Measurements from ENCODE around the gene FRMPD2.
"Not testable (repeated sequence)": the region's sequence is repeated elsewhere in the genome, so short reads cannot be mapped to it uniquely, and the experiment has no call there.

FRMPD2 gene

DNA sequence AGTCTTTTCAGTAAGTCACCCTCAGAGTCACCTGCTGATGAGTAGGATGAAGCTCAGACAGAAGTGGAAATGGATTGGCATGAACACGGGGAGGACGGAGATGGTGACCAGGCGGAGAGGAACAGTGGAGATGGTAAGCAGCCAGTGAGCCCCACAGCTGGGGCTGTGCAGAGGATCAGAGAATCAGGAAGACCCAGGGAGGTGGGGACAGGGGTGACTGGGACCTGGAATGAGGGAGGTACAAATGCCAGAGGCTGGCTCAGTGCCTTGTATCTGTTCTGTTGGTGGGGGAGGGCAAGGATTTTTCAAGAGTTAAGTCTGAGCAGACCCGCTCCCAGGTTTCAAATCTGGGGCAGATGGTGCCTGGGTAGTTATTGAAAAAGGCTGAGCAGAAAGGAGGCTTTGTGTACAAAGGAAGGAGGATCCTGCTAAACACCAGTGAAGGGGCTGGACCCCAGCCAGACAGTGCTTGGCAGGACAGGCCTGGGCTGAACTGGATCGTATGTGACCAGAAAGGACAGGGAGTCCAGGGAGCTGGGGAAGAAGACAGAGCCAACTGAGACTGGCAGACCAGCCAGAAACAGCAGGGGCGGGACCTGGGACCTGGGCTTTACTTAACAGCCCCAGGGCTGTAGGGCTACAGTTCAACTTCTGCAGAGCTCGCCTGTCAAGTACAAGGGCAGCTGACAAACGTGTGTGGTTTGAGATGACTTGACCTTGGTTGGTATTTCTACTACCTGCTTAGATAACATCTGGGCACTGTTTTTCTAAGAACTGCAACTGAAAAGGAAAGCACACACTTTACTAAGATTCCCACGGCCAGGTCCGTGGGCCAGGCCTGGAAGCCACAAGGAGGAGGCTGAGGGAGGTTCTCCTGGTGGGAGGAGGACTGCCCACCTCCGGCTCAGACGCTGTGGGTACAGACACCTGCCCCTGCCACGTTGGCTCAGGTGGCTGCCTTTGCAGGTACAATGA, 13.2 kb upstream of the FRMPD2 start:
- DNase-seq: no peak

DNA sequence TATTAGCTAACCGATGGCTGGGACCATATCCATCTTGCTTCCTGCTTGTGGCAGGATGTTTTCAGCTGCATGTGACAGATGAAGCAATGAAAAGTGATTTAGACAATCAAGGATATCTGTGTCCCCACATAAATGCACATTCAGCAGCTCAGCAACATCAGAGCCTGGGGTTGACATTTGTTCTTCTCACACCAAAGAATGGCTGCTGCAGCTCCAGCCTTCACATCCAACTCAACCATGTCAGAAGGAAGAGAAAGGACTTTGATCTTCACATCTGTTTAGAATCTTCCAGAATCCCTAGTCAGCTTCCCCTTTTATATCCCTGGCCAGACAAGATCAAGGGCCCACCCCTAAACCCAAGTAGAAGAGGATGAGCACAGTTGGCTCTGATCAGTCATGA, 11.9 kb upstream of the FRMPD2 start:
- DNase-seq: no peak

- no peak for DNase-seq
Observed at GRCh38 chr10:48285710-48286109, 11.2 kb upstream of the FRMPD2 start.

DNA sequence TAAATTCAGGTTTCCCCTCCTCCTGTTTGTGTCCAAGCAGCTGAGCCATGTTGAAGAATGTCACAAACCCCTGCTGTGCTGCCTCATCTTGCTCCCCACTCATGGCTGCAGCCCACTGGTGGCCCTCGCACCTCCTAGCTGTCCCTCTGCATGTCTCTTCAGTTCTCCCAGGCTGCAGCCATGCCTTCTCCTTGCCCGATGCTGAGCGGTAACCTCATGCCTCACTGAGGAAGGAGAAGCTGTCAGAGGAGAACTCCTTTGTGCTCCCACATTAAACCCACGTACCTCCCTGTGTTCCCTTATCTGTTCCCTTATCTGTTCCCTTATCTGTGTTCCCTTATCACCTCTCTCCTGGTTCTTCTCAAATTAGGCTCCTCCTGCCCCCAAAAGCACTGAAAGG, 10.3 kb upstream of the FRMPD2 start:
- no peak for DNase-seq

GRCh38 chr10:48284002-48284546, 9.6 kb upstream of the FRMPD2 start:
- DNase-seq: no peak

DNA sequence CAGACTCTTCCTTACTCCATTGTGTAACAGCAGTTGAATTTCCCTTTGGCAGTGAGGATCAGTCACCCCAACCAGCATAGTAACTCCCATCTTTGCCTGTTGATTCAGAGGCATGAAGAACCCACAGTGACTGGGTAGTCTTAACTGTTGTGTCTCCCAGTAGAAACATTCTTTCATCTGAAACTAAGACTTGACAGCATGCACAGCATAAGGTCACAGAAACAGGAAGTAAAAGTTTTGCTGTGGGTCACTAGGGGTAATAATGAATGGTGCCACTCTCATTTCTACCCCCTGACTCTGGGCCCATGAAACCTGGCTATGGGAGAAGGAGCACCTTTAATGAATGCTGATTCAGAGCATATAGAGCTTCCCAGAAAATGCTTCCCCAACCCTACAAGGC, 8.3 kb upstream of the FRMPD2 start:
- no peak for DNase-seq

DNA sequence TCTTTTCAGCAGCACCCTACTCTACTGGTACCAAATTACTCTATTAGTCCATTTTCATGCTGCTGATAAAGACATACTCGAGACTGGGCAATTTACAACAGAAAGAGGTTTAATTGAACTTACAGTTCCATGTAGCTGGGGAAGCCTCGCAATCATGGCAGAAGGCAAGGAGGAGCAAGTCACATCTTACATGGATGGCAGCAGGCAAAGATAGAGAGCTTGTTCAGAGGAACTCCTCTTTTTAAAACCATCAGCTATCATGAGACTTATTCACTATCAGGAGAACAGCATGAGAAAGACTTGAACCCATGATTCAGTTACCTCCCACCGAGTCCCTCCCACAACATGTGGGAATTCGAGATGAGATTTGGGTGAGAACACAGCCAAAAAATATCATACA, 7.2 kb upstream of the FRMPD2 start:
- not testable (repeated sequence) for DNase-seq

- DNase-seq: no peak
Observed at GRCh38 chr10:48279081-48279751, 4.7 kb upstream of the FRMPD2 start.

DNA sequence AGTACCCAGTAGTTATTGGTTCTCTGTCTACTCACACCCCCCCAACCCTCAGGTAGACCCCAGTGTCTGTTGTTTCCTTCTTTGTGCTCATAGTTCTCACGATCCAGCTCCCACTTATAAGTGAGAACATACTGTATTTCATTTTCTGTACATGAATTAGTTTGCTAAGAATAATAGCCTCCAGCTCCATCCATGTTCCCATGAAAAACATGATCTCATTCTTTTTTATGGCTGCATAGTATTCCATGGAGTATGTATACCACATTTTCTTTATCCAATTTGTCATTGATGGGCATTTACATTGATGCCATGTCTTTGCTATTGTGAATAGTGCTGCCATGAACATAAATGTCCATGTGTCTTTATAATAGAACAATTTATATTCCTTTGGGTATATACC, 2.6 kb upstream of the FRMPD2 start:
- no peak for DNase-seq

- DNase-seq: no peak
Observed at GRCh38 chr10:48273741-48274140, 755 bp downstream of the FRMPD2 start.

GRCh38 chr10:48272682-48273081, 1.8 kb downstream of the FRMPD2 start:
- no peak for DNase-seq

DNA sequence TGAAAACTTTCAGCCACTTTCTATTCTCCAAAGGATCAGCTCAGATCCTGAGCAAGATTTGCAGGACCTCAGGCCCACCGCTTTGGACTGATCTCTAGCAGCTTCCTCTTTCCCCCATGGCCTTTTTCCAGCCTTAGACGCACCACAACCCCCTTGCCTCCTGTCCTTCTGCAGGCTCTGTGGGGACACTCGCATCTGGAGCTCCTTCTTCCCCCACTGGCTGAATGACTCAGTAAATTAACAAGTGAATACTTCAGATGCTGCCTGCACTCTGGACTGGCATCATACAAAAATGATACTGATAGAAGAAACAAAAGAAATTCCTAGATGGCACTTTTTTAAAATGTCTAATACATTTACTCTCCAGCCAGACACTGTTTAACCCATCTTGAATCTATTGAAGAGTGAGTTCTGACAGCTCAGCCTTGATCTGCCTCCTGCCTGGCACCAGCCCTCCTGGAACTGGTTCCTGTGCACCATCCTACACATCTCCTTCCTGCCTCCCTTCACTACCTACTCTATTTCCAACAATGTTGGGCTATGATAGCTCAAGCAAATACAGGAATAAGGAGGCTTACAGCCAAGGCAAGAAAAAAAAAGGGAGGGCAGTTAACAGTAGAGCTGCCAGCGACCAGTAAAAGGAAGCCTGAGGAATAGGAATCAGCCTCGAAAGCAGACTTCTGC, 3.3 kb downstream of the FRMPD2 start:
- DNase-seq: no peak

DNA sequence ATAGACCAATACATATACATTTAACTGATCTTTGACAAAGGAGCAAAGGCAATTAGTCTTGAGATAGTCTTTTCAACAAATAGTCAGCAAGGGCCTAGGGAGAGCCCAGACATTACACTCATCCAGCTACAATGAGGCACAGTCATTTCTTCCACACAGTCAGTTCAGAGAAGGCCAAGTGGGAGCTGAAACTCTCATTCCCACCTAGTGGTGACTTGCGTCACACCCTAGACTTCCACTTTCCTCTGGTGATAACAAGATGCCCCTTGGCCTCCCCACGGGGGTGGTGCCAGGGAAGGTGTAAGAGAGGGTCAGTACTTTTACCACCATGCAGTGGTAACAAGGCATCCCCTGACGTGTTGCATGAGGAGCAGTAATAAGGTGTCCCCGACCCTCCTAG, 8.0 kb downstream of the FRMPD2 start:
- no peak for DNase-seq

GRCh38 chr10:48258105-48258504, 16.4 kb downstream of the FRMPD2 start:
- no peak for DNase-seq

DNA sequence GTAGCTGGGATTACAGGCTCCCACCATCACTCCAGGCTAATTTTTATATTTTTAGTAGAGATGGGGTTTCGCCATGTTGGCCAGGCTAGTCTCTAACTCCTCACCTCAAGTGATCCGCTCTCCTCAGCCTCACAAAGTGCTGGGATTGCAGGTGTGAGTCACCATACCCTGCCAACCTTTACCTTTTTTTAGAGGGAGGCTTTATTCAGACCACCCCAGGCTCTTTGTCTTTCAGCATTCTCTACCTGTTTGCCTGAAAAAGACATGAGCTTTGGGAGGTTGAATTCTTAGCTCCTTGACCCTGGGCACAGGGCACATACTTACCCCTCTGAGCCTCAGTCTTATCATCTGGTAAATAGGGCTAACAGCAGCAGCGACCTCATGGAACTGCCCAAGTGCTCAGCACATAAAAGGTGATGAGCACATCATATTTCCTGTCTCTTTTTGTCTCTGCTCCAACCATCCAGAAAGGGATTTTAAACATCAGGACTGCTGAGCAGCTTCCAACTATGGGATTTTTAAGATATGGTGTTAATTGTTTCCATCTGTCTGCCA, 17.0 kb downstream of the FRMPD2 start:
- no peak for DNase-seq

- DNase-seq: no peak
Observed at GRCh38 chr10:48255722-48256121, 18.8 kb downstream of the FRMPD2 start.

DNA sequence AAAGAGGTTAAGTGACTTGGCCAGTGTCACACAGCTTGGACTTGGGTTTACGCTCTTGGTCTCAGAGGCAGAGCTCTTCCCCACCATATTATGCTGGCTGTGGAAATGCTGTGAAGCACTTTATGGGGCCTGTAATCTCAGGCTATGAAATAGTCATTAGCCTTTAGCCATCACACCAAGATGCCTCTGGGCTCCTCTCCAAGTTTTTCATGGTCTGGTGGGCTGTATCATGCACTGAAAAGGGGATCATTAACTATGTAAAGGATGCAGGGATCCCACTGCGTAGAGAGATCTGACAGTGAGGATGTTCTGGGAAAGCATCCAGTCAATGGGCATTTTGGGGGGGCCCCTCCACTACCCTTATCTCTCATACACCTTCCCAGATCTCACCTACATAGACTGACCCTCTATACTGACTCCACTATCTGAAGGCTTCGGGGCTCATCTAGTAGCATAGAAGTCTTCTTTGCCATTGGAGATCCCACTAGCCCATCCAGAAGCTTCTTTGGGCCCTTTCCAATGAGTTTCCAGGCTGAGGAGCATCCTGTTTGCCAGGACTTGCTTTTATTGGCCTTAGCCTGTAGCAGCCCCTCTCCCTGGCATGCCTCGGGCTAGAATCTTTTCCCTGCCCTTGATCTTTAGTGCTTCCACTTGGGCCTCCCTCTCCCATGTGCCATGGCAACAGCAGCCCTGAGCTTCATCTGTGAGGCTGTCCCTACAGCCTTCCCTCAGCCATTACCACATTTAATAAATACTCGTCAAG, 19.6 kb downstream of the FRMPD2 start:
- DNase-seq: no peak

DNA sequence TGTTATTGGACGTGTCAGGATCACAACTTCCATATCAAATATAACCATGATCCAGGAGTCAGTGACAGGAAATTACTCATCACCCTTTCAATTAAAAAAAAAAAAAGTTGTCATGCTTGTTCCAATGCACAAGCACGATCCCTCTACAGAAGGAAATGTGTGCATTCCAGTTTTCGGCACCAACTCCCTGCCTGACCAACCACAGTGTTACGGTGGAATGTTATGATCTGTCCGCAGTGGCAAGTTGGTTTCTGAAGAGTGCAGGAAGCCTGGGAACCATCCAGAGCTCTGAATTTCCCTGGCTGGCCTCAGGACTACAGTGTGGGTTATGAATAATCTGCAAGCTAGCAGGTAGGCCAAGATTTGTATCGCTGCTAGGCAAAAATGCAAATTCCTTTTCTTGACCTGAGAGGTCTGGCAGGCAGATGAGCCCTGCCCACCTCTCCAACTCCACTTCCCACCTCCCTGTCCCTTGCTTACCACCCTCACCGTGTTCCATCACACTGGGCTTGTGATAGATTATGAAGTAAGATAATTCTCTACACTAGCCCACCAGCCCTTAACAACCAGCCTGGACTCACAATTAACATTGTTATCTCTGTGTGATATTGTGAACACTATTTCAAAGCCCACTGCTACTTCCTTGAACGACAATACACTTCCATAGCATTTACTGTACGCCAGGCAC, 20.4 kb downstream of the FRMPD2 start:
- no peak for DNase-seq

DNA sequence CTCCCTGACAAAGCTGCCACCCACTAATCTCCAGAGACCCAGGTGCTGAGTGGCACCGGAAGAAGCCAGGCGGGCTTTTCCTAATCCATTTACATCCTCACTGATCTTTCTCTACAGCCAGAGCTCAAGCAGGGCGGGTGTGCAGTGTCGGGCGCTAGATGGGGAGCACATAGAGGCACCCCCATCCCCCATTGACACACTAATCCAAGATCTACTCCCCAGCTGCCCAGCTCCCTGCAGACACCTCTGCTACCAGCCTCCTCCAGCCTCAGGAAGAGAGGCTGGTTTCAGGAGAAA, 22.2 kb downstream of the FRMPD2 start:
- DNase-seq: no peak

DNA sequence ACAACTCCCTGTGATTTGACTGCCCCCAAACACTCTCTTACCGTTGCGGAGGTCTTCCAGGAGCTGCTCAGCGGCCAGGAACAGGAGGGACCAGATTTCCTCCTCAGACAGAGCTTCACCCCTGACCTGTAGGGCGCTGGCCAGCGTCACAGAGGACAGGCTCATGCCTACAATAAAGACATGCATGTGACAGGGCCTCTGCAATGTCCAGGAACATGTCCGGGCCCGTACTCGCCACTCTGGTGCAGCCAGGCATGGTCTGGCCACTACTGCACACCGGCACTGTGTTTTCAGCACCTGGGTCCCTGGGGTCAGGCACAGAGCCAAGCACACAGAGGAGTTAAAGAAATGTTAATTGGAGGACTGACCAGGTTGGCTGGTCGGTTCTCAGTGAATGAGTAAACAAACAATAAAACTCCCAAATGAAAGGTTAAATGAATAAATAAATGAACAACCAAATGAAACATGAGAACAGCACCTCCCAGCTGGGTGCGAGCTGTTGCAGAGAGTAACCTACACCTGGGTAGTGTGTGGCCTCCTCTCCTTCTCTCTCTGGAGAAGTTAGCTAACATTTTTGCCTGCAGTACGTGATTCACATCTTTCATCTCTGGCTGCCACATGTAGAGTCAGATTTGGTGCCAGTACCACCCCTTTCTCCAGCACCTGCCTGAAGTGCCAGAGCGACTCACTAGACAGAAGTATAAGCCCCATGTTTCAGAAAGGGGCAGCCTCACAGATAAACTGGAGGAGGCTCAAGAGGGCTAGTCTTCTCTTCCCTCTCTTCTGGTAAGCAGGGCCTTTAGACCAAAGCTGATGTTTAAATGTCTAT, 22.8 kb downstream of the FRMPD2 start:
- DNase-seq: no peak

GRCh38 chr10:48251152-48251524, 23.4 kb downstream of the FRMPD2 start:
- DNase-seq: no peak

Data from 8988T (cell line).